K562 (cell line): ENCODE measurements around the gene ARHGEF6. TPM values are rescaled to one million over a fixed set of nuclear protein-coding genes. Genes with fewer than 3 reads are reported as not detected.

Experiments
- ATAC-seq: fragments of 200-7000 bp; cut with Tn5 transposase; 3 replicates; pipeline ENCODE4 v1.9.1; 2020; ENCODE audit warnings: moderate library complexity
- BruUV-seq: library from RNA; stranded (reverse); fragments of 400-500 nt; replicated peaks from 2 replicates; lab custom pipeline; 2021; lab: Mats Ljungman, UMichigan
- CTCF ChIA-PET: fragments of 300-600 bp; formaldehyde crosslinking; extraction: SDS; loops from one replicate; lab custom pipeline; 2021; ENCODE audit warnings: low intra/inter-chr PET ratio; lab: Yijun Ruan, JAX
- POLR2A ChIA-PET: fragments of 300-600, 350-650 bp; sonication (Branson Sonifier 250); formaldehyde crosslinking; extraction: SDS; loops from one replicate; lab custom pipeline; 2021; ENCODE audit warnings: antibody characterized with exemption, inconsistent platforms; lab: Yijun Ruan, JAX
- DNase-seq, 4 experiments: peaks; one replicate each; pipeline versions ENCODE4 v3.0.0 to v3.0.0-alpha.2; 2011 to 2018; ENCODE audit warnings: low spot score in 3 of 4, mixed read lengths in 3 of 4; ENCODE audit errors: extremely low read depth in 1 of 4
- FAIRE-seq: peaks from 2 replicates; lab custom pipeline; 2011; peaks lifted over from hg19 to GRCh38; lab: Jason Lieb, UNC
- H2AFZ ChIP-seq: 2 replicates; pipeline ENCODE4 v1.6.0; 2011; ENCODE audit warnings: low read depth, low read length, control low read depth, inconsistent platforms
- H3K27ac ChIP-seq: fragments of 200-600 bp; 3 replicates; pipeline ENCODE4 v1.8.0; 2011; ENCODE audit warnings: low read depth, mild to moderate bottlenecking, control low read depth, inconsistent platforms, low read length, moderate library complexity, mixed read lengths; ENCODE audit errors: extremely low read depth
- H3K27me3 ChIP-seq, 2 experiments: fragments of 300-600 bp in 1 of 2; 2 replicates in 1 of 2; 3 replicates in 1 of 2; pipeline versions ENCODE4 v1.6.0 to v1.8.0; 2011; ENCODE audit warnings: inconsistent platforms in 2 of 2, low read length in 2 of 2, mild to moderate bottlenecking in 1 of 2, mixed read lengths in 1 of 2, moderate library complexity in 1 of 2; ENCODE audit not compliant: control insufficient read depth in 2 of 2, insufficient read depth in 2 of 2
- H3K36me3 ChIP-seq: fragments of 300-600 bp; 3 replicates; pipeline ENCODE4 v1.8.0; 2011; ENCODE audit warnings: mild to moderate bottlenecking, low read length, inconsistent platforms; ENCODE audit not compliant: control insufficient read depth, insufficient read depth
- H3K4me1 ChIP-seq, 2 experiments: fragments of 200-600 bp in 1 of 2; replicated peaks in 1 of 2; 2 replicates in 1 of 2; 3 replicates in 1 of 2; pipeline versions ENCODE4 v1.5.1 to v1.8.0; 2011; ENCODE audit warnings: inconsistent platforms in 2 of 2, low read length in 2 of 2, mild to moderate bottlenecking in 1 of 2, mixed read lengths in 1 of 2, moderate library complexity in 1 of 2; ENCODE audit not compliant: control insufficient read depth in 2 of 2, insufficient read depth in 2 of 2
- H3K4me2 ChIP-seq: 2 replicates; pipeline ENCODE4 v1.6.1; 2011; ENCODE audit warnings: low read length, control low read depth, inconsistent platforms, mixed read lengths; ENCODE audit not compliant: insufficient read depth
- H3K4me3 ChIP-seq: fragments of 200-600 bp; sonication (generic), shearing (Covaris generic); 2 replicates; pipeline ENCODE4 v1.5.1; 2016; ENCODE audit warnings: control low read depth, inconsistent platforms
- H3K79me2 ChIP-seq: fragments of 200-600 bp; 3 replicates; pipeline ENCODE4 v1.8.0; 2011; ENCODE audit warnings: low read length, inconsistent platforms; ENCODE audit not compliant: control insufficient read depth, insufficient read depth
- H3K9ac ChIP-seq, 2 experiments: 2 replicates each; pipeline versions ENCODE4 v1.6.0 to v1.6.1; 2011; ENCODE audit warnings: low read depth in 2 of 2, low read length in 2 of 2, control low read depth in 1 of 2, inconsistent platforms in 1 of 2, mild to moderate bottlenecking in 1 of 2, mixed read lengths in 1 of 2; ENCODE audit not compliant: insufficient read depth in 1 of 2
- H3K9me1 ChIP-seq: one replicate; pipeline ENCODE4 v1.6.0; 2011; ENCODE audit warnings: inconsistent platforms, mild to moderate bottlenecking, low read length, moderate library complexity; ENCODE audit not compliant: control insufficient read depth, insufficient read depth
- H3K9me3 ChIP-seq: replicated peaks from 2 replicates; pipeline ENCODE4 v1.5.1; 2011; ENCODE audit warnings: low read depth, low read length, inconsistent platforms; ENCODE audit not compliant: control insufficient read depth, insufficient read depth
- H4K20me1 ChIP-seq: replicated peaks from 2 replicates; pipeline ENCODE4 v1.6.1; 2011; ENCODE audit warnings: low read length, inconsistent platforms, mixed read lengths; ENCODE audit not compliant: control insufficient read depth, insufficient read depth
- HOMEZ ChIP-seq: fragments of 250-450 bp; sonication (Bioruptor Pico); IDR thresholded peaks from 2 replicates; pipeline ENCODE4 v1.4.0; 2020; ENCODE audit warnings: mild to moderate bottlenecking, moderate library complexity
- KDM2B ChIP-seq: fragments of 250-450 bp; sonication (Bioruptor Pico); IDR thresholded peaks from 2 replicates; pipeline ENCODE4 v1.8.0; 2021; ENCODE audit warnings: mild to moderate bottlenecking, moderate library complexity
- KHSRP ChIP-seq: fragments of 450-650 bp; IDR thresholded peaks from 2 replicates; pipeline ENCODE4 v1.6.1; 2017
- SIN3A ChIP-seq, 2 experiments: fragments of 150-350 bp in 1 of 2; IDR thresholded peaks; 2 replicates each; pipeline ENCODE4 v1.6.1; 2011 to 2016; ENCODE audit warnings: borderline replicate concordance in 2 of 2, low read depth in 2 of 2, low read length in 2 of 2, mild to moderate bottlenecking in 2 of 2, moderate library complexity in 2 of 2; ENCODE audit not compliant: control insufficient read depth in 1 of 2
- TARDBP ChIP-seq: fragments of 450-650 bp; IDR thresholded peaks from 2 replicates; pipeline ENCODE4 v1.6.1; 2016
- WGBS: fragments of 100-300 bp; shearing (Covaris generic); methylation state at CpG from one replicate; pipeline ENCODE4 v1.1.6; 2016; ENCODE audit warnings: low coverage, mixed read lengths; ENCODE audit not compliant: insufficient coverage; ENCODE audit errors: missing lambda C conversion rate; 5-methylcytosine and 5-hydroxymethylcytosine counted together
- in situ Hi-C: fragments of 300-500 bp; cut with MboI; formaldehyde crosslinking; loops from 4 replicates; pipeline ENCODE4 v1.15.0; 2018; ENCODE audit warnings: inconsistent platforms, mixed read lengths
- intact Hi-C: fragments of 100-400 bp; cut with micrococcal nuclease; formaldehyde crosslinking; loops from 2 replicates; pipeline ENCODE4 v1.14.2; 2022
- polyA plus RNA-seq, 8 experiments: library from polyadenylated mRNA; depleted of rRNA in 4 of 8; stranded (reverse) in 5 of 8; unstranded in 3 of 8; fragments of >200 nt; fragmentation: Nextera tagmentation in 2 of 8; fragmentation: Illumina TruSeq in 1 of 8; extraction: Ambion mirVana in 2 of 8; extraction: Trizol in 1 of 8; gene quantifications; 2 replicates each; pipeline versions ENCODE4 v1.2.1 to v1.2.3, GENCODE V29; 2011 to 2014; ENCODE audit warnings: inconsistent platforms in 1 of 8, missing spikeins in 1 of 8
- total RNA-seq, 7 experiments: library from RNA; depleted of rRNA in 6 of 7; stranded (reverse); fragments of >200 nt in 6 of 7; fragmentation: Illumina TruSeq in 2 of 7; extraction: Trizol in 2 of 7; gene quantifications; 2 replicates each; pipeline versions ENCODE4 v1.2.1 to v1.2.3, GENCODE V29; 2011 to 2021; ENCODE audit warnings: low replicate concordance in 1 of 7
- TF ChIP-seq, protein P1 (sequence below): fragments of 450-650 bp; formaldehyde crosslinking; IDR thresholded peaks from 2 replicates; pipeline ENCODE4 v1.4.0; 2020; ENCODE audit warnings: mild to moderate bottlenecking, moderate library complexity

Gene ARHGEF6
- total and polyA plus RNA-seq, 9 of the 15 experiments (the other 6 are each of a cell fraction or from before 2014, with no cell fraction given), result 2.9 to 22.1 (median 13.3) TPM

DNA sequence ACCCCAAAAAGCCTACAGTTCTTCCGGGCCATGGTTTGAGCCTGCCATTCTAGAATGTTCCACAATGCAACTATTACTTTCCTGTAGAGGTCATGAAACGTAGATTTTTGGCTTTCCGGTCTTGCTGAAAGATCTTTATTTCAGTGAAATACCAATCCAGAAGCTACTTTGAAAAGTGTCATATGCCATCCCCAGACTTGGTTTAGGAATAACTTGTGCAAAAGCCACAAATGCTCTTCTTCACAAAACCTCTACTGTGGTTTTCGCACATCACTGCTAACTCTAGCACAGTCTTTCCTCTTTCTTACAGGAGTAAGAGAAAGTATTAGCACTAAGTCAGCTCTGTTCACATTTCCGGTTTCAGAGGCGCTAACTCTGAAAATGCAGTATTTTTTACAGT lies 145.5 kb downstream of the ARHGEF6 start:
- no TSS peak for BruUV-seq
- no peak overlapping the region for H2AFZ ChIP-seq
- CTCF ChIA-PET, result no interaction called here

More for the DNA sequence above, 145.5 kb downstream of the ARHGEF6 start:
- intact Hi-C loops (no loop called here), in situ Hi-C loops (no loop called here)
- no peak overlapping the region for H3K4me3 ChIP-seq
- H3K9me3 ChIP-seq, result no peaks in the 10 kb centered on the region
- no peak overlapping the region for H3K4me2 ChIP-seq
- POLR2A ChIA-PET, result no interaction called here
- TF ChIP-seq KHSRP, result no peak
- TF ChIP-seq TARDBP, result no peak
- TF ChIP-seq HOMEZ, result no peak
- no peak for TF ChIP-seq SIN3A (IDR thresholded peaks at IDR 0.05; ENCODE audit: borderline replicate concordance in 2 of 2, control insufficient read depth in 1 of 2, low read depth in 2 of 2, low read length in 2 of 2)
- TF ChIP-seq, protein P1, sequence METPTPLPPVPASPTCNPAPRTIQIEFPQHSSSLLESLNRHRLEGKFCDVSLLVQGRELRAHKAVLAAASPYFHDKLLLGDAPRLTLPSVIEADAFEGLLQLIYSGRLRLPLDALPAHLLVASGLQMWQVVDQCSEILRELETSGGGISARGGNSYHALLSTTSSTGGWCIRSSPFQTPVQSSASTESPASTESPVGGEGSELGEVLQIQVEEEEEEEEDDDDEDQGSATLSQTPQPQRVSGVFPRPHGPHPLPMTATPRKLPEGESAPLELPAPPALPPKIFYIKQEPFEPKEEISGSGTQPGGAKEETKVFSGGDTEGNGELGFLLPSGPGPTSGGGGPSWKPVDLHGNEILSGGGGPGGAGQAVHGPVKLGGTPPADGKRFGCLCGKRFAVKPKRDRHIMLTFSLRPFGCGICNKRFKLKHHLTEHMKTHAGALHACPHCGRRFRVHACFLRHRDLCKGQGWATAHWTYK (CRISPR knock-in tag), result no peak
- TF ChIP-seq KDM2B (CRISPR knock-in tag), result no peak
- H3K27ac ChIP-seq, result no peak overlapping the region
- H3K9me1 ChIP-seq, result no peaks in the 10 kb centered on the region
- no peak for ATAC-seq
- H3K4me1 ChIP-seq, result no peaks in the 10 kb centered on the region
- FAIRE-seq, result no peak
- no peaks in the 10 kb centered on the region for H3K79me2 ChIP-seq
- 3% methylated on average over 6 of the region's 6 CpGs for WGBS
- DNase-seq, result no peak
- peaks cover 0 to 5% of the 10 kb centered on the region in 2 experiments; a peak in 2 of 5 replicates for H3K27me3 ChIP-seq
- 0 out of 2 replicates have a peak, but pooled peaks cover 4% of the 10 kb centered on the region for H4K20me1 ChIP-seq
- H3K9ac ChIP-seq, result no peak overlapping the region
- no peaks in the 10 kb centered on the region for H3K36me3 ChIP-seq
